HT-29 (cell line): Measurements from ENCODE around the gene TLCD3B. TPM values are rescaled to one million over a fixed set of nuclear protein-coding genes. Genes with fewer than 3 reads are reported as not detected.

Experiments
- total RNA-seq: library from RNA; depleted of rRNA; stranded (reverse); fragments of >200 nt; shearing (Covaris generic); gene quantifications from 2 replicates; pipeline ENCODE4 v1.2.3, GENCODE V29; 2014; rRNA removed

The TLCD3B gene
- total RNA-seq, 1 experiment from 2014 or later, result 0.79 TPM

Other genes with a start within 250 kb of the TLCD3B start
- 127 and 134 TPM in 2 replicates for gene KIF22, start 240.5 kb downstream of the TLCD3B start, total RNA-seq
- 795 and 814 TPM in 2 replicates for gene MAZ, start 224.7 kb downstream of the TLCD3B start, total RNA-seq
- gene PRRT2, start 219.1 kb downstream of the TLCD3B start, total RNA-seq, result 0.23 TPM in 1 of 2 replicates, not detected in the other
- gene PAGR1, start 215.1 kb downstream of the TLCD3B start, total RNA-seq, result 57.4 and 65.1 TPM in 2 replicates
- 157 and 185 TPM in 2 replicates for gene MVP, start 210.8 kb downstream of the TLCD3B start, total RNA-seq
- gene CDIPT, start 168.0 kb downstream of the TLCD3B start, total RNA-seq, result 90.0 and 91.7 TPM in 2 replicates
- gene SEZ6L2, start 131.7 kb downstream of the TLCD3B start, total RNA-seq, result 12.3 and 17.8 TPM in 2 replicates
- 19.5 and 24.0 TPM in 2 replicates for gene ASPHD1, start 130.8 kb downstream of the TLCD3B start, total RNA-seq
- gene KCTD13, start 105.0 kb downstream of the TLCD3B start, total RNA-seq, result 20.4 and 25.9 TPM in 2 replicates
- gene TMEM219, start 69.2 kb downstream of the TLCD3B start, total RNA-seq, result 103 and 110 TPM in 2 replicates
- 56.5 and 56.8 TPM in 2 replicates for gene TAOK2, start 57.4 kb downstream of the TLCD3B start, total RNA-seq
- 21.1 and 23.2 TPM in 2 replicates for gene HIRIP3, start 35.7 kb downstream of the TLCD3B start, total RNA-seq
- 72.2 and 79.2 TPM in 2 replicates for gene INO80E, start 35.0 kb downstream of the TLCD3B start, total RNA-seq
- gene DOC2A, start 20.2 kb downstream of the TLCD3B start, total RNA-seq, result 0.89 TPM in 1 of 2 replicates, not detected in the other
- not detected in 2 replicates for gene C16orf92, start 8.1 kb downstream of the TLCD3B start, total RNA-seq
- 1,983 and 2,051 TPM in 2 replicates for gene ALDOA, start 34.5 kb upstream of the TLCD3B start, total RNA-seq
- gene PPP4C, start 44.7 kb upstream of the TLCD3B start, total RNA-seq, result 215 and 226 TPM in 2 replicates
- 2.5 and 3.5 TPM in 2 replicates for gene TBX6, start 60.7 kb upstream of the TLCD3B start, total RNA-seq
- 14.3 and 16.2 TPM in 2 replicates for gene YPEL3, start 64.9 kb upstream of the TLCD3B start, total RNA-seq
- gene GDPD3, start 82.3 kb upstream of the TLCD3B start, total RNA-seq, result 1.2 and 1.5 TPM in 2 replicates
- 34.5 and 39.2 TPM in 2 replicates for gene MAPK3, start 91.9 kb upstream of the TLCD3B start, total RNA-seq
- 7.6 and 10.1 TPM in 2 replicates for gene CORO1A, start 152.3 kb upstream of the TLCD3B start, total RNA-seq
- 143 and 216 TPM in 2 replicates for gene BOLA2B, start 162.4 kb upstream of the TLCD3B start, total RNA-seq
- gene SLX1A, start 162.6 kb upstream of the TLCD3B start, total RNA-seq, result 81.6 and 97.9 TPM in 2 replicates
- gene SULT1A3, start 168.0 kb upstream of the TLCD3B start, total RNA-seq, result 7.5 and 14.0 TPM in 2 replicates
- gene NPIPB13, start 217.2 kb upstream of the TLCD3B start, total RNA-seq, result 0.39 and 1.0 TPM in 2 replicates